Measurements from ENCODE around the gene NPNT.

NPNT gene

GRCh38 chr4:105970371-105970770, 75.1 kb downstream of the NPNT start:
- no peak for DNase-seq (ENCODE audit: low read depth, low spot score)

DNA sequence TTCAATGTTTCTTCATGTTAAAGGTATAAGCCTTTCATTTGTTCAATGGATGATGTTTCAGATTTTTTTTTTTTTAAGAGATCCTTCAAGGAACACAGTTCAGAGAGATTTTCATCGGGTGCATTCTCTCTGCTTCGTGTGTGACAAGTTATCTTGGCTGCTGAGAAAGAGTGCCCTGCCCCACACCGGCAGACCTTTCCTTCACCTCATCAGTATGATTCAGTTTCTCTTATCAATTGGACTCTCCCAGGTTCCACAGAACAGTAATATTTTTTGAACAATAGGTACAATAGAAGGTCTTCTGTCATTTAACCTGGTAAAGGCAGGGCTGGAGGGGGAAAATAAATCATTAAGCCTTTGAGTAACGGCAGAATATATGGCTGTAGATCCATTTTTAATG, 75.8 kb downstream of the NPNT start:
- no peak for DNase-seq (ENCODE audit: low read depth, low spot score)

DNA sequence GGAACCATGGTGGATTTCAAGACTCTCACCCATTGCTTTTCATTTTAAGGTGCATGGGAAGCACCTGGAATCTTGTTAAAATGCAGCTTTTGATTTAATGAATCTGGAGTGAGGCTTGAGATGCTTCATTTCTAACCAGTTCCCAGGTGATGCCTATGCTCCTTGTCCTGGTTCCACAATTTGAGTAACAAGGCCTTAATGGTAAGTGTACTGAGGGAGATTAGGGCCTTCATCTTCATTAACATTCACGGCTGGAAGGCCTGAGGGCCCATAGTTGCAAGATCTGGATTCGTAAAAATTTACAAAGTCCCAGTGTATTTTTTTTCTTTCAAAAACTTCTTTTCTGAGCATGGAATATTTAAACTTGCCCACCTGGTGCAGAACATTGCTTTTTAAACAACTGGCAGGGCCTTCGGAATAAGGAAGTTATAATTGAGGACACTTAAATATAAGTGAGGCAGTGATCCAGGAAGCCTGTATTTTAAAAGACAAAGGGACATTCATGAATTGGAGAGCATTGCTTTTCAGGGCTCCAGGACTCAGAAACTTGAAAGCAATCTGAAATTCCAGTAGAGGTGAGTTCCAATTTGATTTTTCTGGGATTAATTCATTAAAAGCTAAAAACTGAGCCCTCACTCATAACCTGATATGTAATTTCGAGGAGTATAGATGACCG, 77.8 kb downstream of the NPNT start:
- no peak for DNase-seq (ENCODE audit: low read depth, low spot score)

DNA sequence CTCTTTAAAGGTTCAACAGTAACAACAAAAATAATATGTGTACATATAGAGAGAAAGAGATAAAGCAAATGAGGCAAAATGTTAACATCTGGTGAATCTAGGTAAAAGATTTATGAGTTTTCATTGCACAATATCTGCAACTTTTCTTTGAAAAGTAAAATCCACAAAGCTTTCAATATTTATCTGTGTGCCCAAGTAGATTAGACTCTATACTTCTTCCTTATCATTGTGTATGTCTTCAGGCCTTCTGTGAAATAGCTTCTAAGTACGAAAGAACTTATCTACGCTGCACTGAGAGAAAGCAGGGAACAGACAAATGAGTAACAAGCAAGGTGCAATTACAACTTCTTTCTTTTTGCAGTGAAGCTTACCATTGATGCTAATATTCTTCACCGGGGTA, 81.6 kb downstream of the NPNT start:
- no peak for DNase-seq (ENCODE audit: low read depth, low spot score)

DNA sequence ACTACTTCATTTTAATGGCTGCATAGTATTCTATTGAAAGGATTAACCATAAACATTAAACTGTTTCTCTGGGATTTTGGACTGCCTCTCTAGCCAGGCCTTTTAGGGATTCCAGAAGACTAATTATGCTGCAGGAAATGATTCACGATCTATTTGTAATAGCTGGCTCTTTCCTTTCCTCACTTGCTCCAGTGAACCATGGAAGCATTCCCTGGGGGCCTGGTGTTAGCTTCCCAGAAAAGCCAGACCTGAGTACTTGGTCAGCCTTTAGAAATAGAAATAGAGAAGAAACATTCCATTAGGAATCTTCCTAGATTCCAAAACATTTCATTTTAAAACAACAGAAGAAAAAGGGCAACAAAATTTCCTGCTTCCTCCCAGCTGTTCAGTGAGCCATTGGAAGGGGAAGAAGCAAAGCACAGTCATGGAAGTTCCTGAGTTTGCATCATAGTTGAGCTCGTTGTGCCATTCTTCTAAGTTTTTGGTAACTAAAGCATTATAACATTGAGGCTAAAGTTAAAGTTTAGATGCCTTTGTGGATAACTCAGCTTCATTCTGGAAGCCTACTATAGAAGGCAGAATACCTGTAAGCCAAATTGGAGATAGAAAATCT, 83.5 kb downstream of the NPNT start:
- DNase-seq (ENCODE audit: low read depth, low spot score): no peak

- no peak for DNase-seq (ENCODE audit: low read depth, low spot score)
Observed at GRCh38 chr4:105979506-105979905, 84.2 kb downstream of the NPNT start.

- DNase-seq (ENCODE audit: low read depth, low spot score): no peak
Observed at GRCh38 chr4:105988671-105989070, 93.4 kb downstream of the NPNT start.

DNA sequence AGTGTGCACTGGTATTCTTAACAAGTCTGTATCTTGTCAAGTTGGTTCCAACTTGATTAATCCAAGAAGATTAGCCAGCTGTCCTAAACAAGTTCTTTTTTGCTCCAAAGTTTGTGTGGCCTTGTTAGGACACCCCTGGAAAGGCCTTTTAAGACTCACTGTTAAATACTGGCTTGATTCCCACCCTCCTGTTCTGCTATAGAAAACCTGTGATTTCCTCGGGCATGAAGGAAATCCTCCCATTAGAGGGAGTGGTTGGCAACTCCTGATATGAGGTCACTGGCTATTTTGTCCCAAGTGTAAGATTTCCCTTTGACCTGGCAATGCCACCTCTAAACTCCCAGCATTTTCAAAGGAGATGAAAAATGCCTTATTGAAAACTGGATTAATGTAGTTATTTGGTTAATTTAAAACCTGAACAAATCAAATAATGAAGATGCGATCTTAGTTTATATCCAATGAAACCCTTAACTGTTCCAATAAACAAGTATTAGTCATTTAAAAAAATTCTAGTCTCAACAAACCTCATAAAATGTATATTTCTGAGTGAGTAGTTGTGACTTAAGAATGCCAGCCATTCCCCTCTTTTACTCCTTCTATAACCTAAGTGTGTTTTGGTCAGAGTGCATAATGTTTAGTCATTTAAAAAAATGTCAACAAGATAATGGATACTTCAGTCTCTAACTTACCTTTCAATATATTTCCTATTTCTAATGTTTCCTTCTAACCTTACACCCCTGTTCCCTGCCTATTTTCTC, 94.4 kb downstream of the NPNT start:
- DNase-seq (ENCODE audit: low read depth, low spot score): no peak

- DNase-seq (ENCODE audit: low read depth, low spot score): peak; percentile 81
Observed at GRCh38 chr4:105990933-105991332, 95.7 kb downstream of the NPNT start.

GRCh38 chr4:105991726-105992125, 96.5 kb downstream of the NPNT start:
- DNase-seq (ENCODE audit: low read depth, low spot score): no peak

DNA sequence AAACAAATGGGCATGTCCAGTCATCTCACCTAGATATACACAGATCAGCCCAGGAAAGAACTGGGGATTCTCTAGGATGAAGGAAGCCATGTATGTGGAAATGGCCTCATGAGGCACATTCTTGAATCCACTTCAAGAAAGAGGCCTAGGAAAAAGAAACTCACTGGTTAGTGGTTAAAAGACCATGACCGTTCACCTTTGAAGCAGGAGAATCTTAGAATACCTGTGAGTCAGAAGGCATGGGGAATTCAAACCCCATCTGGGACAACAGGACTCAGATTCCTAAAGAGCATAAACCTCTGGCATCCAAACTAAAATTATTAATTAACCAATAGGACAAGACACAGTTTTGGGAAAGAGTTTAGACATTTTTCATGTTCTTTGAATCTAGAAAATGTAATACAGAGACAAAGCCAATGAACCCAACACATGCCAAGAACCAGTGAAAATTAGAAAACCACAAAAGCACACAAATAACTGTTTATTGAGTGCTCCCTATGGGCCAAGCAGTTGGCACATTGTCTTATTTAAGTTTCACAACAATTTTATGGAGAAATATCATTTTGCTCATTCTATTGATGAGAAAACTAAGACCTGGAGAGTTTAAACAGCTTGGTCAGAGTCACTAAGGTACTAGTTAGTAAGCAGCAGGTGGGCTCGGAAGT, 97.5 kb downstream of the NPNT start:
- no peak for DNase-seq (ENCODE audit: low read depth, low spot score)

DNA sequence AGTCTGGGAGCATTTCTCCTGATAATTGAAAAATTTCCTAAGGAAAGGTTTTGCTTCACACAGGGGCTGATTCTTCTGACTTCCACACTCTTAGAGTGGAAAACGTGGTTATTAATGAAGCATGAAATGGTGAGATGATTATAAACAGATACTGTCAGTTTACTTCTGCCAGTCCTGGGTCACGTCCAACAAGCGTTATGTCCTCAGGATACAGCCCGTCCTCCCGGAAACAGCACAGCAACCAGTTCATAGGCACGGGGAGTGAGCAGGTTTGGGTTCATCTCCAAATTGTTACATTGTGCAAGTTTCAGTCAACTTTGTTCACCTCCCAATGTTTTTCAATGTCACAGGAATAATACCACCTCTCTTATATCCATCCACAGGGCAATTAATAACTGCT, 98.8 kb downstream of the NPNT start:
- no peak for DNase-seq (ENCODE audit: low read depth, low spot score)

GRCh38 chr4:105994841-105995501, 99.7 kb downstream of the NPNT start:
- DNase-seq (ENCODE audit: low read depth, low spot score): no peak

- DNase-seq (ENCODE audit: low read depth, low spot score): no peak
Observed at GRCh38 chr4:105996845-105997244, 101.6 kb downstream of the NPNT start.

- no peak for DNase-seq (ENCODE audit: low read depth, low spot score)
Observed at GRCh38 chr4:105998171-105999063, 103.1 kb downstream of the NPNT start.

DNA sequence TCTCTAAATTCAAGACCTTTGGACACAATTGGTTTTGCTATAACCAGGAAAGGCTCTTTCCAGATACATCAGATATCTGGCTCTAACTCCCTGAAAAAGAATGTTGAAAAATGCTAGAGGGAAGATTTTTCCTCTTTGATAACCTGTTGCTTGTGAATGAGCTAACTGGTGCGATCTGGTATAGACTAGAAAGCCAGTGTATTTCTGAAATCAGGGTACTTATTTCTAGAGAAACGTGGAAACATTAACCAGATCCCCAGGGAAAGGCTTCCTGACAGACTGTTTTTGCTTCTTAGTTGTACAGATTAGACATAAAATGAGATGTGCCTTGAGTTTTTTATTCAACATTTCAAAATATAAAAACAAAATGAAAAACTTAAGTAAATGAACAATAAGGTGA, 107.7 kb downstream of the NPNT start:
- no peak for DNase-seq (ENCODE audit: low read depth, low spot score)

- DNase-seq (ENCODE audit: low read depth, low spot score): no peak
Observed at GRCh38 chr4:106010761-106011160, 115.5 kb downstream of the NPNT start.

DNA sequence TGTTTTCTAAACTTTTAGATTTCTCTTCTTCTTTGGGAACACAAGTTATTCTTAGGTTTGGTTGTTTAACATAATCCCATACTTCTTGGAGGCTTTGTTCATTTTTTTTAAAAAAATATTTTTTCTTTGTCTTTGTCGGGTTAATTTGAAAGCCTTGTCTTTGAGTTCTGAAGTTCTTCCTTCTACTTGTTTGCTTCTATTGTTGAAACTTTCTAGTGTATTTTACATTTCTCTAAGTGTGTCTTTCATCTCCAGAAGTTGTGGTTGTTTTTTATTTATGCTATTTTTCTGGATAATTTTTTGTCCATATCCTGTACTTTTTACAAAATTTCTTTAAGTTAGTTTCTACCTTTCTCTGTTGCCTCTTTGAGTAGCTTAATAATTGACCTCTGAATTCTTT, 116.1 kb downstream of the NPNT start:
- DNase-seq (ENCODE audit: low read depth, low spot score): no peak

DNA sequence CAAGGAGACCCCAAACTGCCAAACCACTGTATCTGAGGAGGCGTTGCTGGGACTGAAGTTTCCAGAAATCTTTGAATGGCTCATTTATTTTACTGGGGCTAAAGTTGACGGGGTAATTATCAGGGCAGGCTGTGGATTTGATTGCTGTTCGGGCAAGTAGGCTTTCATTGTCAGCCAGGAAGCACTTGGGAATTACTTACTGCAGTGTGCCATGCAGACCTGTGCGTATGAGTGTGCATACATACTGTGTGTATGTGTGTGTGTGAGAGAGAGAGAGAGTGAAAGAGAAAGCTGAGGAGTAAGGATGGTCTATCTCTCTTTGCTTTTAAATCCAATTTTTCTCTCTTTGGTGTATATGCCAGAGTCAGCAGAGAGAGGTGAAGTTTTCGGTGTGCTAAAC, 122.7 kb downstream of the NPNT start:
- DNase-seq (ENCODE audit: low read depth, low spot score): no peak

DNA sequence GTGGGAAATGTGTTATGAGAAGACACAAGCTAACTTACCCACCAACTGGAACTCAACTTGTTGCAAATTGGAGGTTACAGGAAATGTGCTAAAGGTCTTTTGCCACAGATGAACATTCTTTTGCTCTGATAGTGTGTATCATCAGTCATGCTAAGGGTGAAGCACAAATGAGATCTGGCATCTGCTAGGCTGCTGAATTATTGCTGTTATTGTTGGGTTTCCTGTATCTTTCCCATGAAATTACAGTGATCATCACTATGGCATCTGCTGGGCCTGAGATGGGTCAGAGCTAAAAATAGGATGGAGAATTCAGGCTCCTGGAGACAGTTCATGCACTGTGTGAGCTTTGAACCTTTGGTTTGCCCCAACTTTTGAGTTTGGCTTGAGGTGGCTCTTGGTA, 124.5 kb downstream of the NPNT start:
- DNase-seq (ENCODE audit: low read depth, low spot score): no peak

Data from smooth muscle cell of the brain vasculature (primary cell).